ENCODE results near the gene HOXA11. TPM values are rescaled to one million over a fixed set of nuclear protein-coding genes. Genes with fewer than 3 reads are reported as not detected.

HOXA11 gene
- total RNA-seq, 2 experiments from 2014 or later, result not detected

DNA sequence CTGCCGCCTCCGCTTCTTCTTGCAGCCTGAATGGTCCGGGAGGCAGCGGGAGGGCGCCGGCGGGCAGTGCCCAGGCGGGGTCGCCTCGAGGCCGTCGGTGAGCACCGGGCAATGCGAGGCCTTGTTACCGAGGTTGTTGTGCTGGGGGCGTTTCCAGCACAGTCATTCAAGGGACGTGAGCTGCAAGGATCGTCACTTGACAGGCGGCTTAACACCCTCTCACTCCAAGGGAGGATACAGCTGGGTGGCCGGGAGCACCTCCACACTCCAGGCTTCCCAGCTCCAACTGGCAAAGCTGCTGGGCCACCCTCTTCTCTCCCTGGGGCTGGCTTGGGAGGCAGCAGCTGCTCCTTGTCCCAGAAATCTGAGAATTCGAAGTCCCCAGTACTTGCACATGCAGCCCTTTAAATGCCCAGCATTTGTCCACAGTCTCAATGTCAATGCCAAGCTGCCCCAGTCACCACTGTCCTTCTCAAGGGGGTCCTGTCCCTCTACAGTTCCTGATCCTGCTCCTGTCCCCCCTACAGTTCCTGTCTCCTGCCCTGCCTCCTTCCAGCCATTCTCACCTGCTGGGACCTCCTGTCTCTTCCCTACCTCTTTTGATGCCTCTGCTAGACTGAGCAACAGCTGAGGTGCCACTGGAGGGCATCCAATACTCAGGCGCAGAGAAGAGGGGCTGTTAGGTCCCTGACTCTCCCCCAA lies 4.4 kb upstream of the HOXA11 start:
- POLR2A ChIA-PET, result no interaction called here
- Mint-ChIP-seq H3K36me3 (ENCODE audit: low read depth) (peaks cover 6% of the 10 kb centered on the region), H3K4me3 (no peak overlapping the region), H3K4me1 (ENCODE audit: low read depth) (peaks cover 59% of the 10 kb centered on the region), H3K9me3 (ENCODE audit: insufficient read depth) (no peaks in the 10 kb centered on the region), H3K27ac (no peak overlapping the region), H3K27me3 (ENCODE audit: low read depth) (peaks cover 89% of the 10 kb centered on the region)
- no peak for ATAC-seq
- no peak for DNase-seq
- CTCF ChIA-PET, result interaction anchor here (1.1 to 4.4 kb wide), 4 partner anchors 10 to 335 kb away, joined by 3 to 25 read pairs (median 6); no protein-coding TSS in a partner anchor

GRCh38 chr7:27188386-27189294 lies 3.6 kb upstream of the HOXA11 start:
- POLR2A ChIA-PET, result no interaction called here
- DNase-seq, result peak; percentile 65
- H3K27me3 Mint-ChIP-seq (ENCODE audit: low read depth), result peaks cover 87% of the 10 kb centered on the region

DNA sequence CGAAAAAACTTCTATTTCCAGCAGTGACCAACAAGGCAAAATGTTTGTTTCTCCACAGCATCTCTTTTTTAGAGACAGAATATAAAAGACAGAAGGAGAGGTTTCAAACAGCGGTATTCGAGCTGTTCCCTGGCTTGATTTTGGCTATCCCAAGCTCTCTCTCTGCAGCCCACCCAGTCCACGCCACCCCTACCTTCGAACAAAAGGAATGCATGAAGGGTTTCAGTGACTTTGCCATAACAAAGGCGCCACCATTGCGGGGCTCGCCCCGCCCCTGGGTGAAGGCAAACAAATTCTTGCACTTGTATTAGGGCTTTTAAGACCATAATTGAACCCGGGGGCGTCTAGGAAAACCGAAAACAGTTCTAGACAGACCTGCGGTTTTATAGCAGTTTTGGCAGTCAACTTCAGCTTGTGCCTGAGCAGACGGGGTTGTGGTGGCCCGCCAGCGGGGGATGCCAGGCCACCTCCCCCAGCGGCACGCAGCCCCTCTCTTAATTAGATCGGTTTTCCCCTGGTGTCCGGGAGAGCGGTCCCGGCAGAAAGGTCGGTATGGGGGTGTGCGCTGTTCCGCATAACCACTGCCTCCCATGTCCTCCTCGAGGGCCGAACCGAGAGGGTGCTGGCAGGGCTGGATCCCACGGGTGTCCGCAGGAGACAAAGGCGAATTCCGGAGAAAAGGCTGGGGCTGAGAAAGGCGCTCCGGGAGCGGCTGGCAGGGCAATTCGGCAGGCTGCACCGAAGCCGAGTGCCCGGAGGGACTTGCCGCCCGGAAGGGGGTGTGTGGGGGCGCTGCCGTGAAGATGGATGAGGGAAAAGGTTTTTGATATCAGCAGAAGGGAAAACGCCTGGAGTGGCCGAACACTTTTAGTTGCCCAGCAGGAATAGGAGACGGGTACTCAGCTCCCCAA lies 2.7 kb upstream of the HOXA11 start:
- no peak for ATAC-seq
- peaks cover 85% of the 10 kb centered on the region for H3K27me3 Mint-ChIP-seq (ENCODE audit: low read depth)
- H3K36me3 Mint-ChIP-seq (ENCODE audit: low read depth), result peaks cover 6% of the 10 kb centered on the region
- peak overlapping the region; percentile 52 for H3K27ac Mint-ChIP-seq
- H3K9me3 Mint-ChIP-seq (ENCODE audit: insufficient read depth), result no peaks in the 10 kb centered on the region
- ChIA-PET CTCF (interaction anchor here (1.7 to 6.1 kb wide), 3 partner anchors 8 to 21 kb away, joined by 4 to 37 read pairs (median 25); no protein-coding TSS in a partner anchor), POLR2A (interaction anchor here (0.9 kb wide), 1 partner anchor 11 kb away, joined by 3 read pairs; no protein-coding TSS in a partner anchor)
- peaks cover 57% of the 10 kb centered on the region for H3K4me1 Mint-ChIP-seq (ENCODE audit: low read depth)
- DNase-seq, result no peak
- peak overlapping the region; percentile 65 for H3K4me3 Mint-ChIP-seq

More at GRCh38 chr7:27188386-27189294, 3.6 kb upstream of the HOXA11 start:
- Mint-ChIP-seq H3K4me3 (peak overlapping the region; percentile 65), H3K36me3 (ENCODE audit: low read depth) (peaks cover 6% of the 10 kb centered on the region), H3K9me3 (ENCODE audit: insufficient read depth) (no peaks in the 10 kb centered on the region), H3K4me1 (ENCODE audit: low read depth) (peaks cover 64% of the 10 kb centered on the region), H3K27ac (peak overlapping the region; percentile 52)
- CTCF ChIA-PET, result interaction anchor here (1.7 to 4.4 kb wide), 2 partner anchors 9 to 20 kb away, joined by 4 to 25 read pairs; no protein-coding TSS in a partner anchor
- peak; percentile 35 for ATAC-seq

- DNase-seq (no peak), ATAC-seq (no peak)
- Mint-ChIP-seq H3K9me3 (ENCODE audit: insufficient read depth) (no peaks in the 10 kb centered on the region), H3K4me1 (ENCODE audit: low read depth) (peaks cover 52% of the 10 kb centered on the region), H3K27me3 (ENCODE audit: low read depth) (peaks cover 86% of the 10 kb centered on the region), H3K4me3 (peak overlapping the region; percentile 5), H3K36me3 (ENCODE audit: low read depth) (peaks cover 6% of the 10 kb centered on the region), H3K27ac (no peak overlapping the region)
- ChIA-PET POLR2A (interaction anchor here (0.9 kb wide), 1 partner anchor 12 kb away, joined by 3 read pairs; no protein-coding TSS in a partner anchor), CTCF (interaction anchor here (0.9 to 6.1 kb wide), 3 partner anchors 7 to 26 kb away, joined by 4 to 37 read pairs (median 25); no protein-coding TSS in a partner anchor)
Measured at GRCh38 chr7:27186668-27187474, 1.8 kb upstream of the HOXA11 start.

- Mint-ChIP-seq H3K27ac (no peak overlapping the region), H3K9me3 (ENCODE audit: insufficient read depth) (no peaks in the 10 kb centered on the region), H3K4me3 (peak overlapping the region; percentile 39), H3K36me3 (ENCODE audit: low read depth) (peaks cover 6% of the 10 kb centered on the region), H3K4me1 (ENCODE audit: low read depth) (peaks cover 51% of the 10 kb centered on the region), H3K27me3 (ENCODE audit: low read depth) (peaks cover 85% of the 10 kb centered on the region)
- ChIA-PET CTCF (interaction anchor here (0.6 to 6.1 kb wide), 3 partner anchors 9 to 733 kb away, joined by 3 to 37 read pairs (median 4); no protein-coding TSS in a partner anchor), POLR2A (no interaction called here)
- ATAC-seq (no peak), DNase-seq (no peak)
Measured at GRCh38 chr7:27185854-27186667, 1.0 kb upstream of the HOXA11 start.

DNA sequence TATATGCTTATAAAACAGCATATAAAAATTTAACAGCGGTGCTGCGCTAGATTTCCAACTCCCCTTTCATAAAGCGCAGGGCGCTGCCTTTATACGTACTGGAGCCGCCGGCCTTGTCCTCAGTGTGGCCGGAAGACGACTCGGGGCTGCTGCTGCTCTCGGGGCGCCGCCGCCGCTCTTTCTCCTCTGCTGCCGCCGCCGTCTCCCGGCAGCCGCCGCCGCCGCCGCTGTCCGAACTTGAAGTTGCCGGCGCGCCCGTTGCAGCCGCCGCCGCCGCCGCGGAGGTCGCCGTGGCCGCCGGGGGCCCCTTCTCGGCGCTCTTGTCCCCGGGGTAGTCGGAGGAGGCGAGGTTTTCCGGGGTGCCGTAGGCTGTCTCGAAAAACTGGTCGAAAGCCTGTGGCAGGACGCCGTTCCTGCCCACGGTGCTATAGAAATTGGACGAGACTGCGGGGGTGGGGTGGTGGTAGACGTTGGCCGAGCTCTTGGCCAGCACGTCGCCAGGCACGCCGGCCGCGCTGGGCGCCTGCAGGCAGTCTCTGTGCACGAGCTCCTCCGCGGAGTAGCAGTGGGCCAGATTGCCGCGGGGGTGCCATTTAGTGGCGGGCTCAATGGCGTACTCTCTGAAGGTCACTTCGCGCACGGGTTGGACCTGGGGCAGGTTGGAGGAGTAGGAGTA lies 557 bp downstream of the HOXA11 start:
- CTCF ChIA-PET, result interaction anchor here (0.9 to 6.1 kb wide), 3 partner anchors 11 to 26 kb away, joined by 3 to 37 read pairs (median 3); no protein-coding TSS in a partner anchor
- Mint-ChIP-seq H3K27me3 (ENCODE audit: low read depth) (peaks cover 78% of the 10 kb centered on the region), H3K4me1 (ENCODE audit: low read depth) (peaks cover 51% of the 10 kb centered on the region), H3K36me3 (ENCODE audit: low read depth) (peaks cover 8% of the 10 kb centered on the region), H3K9me3 (ENCODE audit: insufficient read depth) (no peaks in the 10 kb centered on the region), H3K27ac (peak overlapping the region; percentile 24), H3K4me3 (peak overlapping the region; percentile 56)
- POLR2A ChIA-PET, result no interaction called here
- DNase-seq (no peak), ATAC-seq (no peak)

DNA sequence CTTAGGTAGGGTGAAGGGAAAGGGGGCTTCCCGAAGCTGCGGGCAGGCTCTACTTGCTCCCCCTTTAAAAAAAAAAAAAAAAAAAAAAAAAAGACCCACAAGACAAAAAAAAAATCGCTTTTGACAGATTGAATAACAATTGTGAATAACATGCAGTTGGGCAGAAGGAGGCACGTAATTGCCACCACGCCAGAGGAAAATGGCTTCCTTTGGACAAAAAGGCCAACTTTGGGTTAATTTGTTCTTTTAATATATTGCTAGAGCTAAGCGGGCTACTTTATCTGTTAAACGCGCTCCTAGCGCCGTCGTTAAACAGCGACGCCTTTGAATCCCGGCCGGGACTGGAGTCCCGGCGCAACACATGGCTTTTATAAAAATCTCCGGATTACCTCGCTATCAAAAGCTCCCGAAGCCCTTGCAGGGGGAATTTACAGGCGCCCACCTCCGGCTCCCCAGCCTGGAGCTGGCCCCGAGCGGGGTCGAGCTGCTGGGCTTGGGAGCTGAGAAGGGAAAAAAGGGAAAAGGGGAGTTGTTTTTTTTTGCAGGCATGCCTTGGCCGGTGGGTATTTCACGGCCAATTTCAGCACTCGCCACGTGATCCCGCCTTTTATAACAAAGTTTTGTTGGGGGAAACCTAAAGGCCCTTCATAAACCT lies 1.2 kb downstream of the HOXA11 start:
- Mint-ChIP-seq H3K27me3 (ENCODE audit: low read depth) (peaks cover 80% of the 10 kb centered on the region), H3K36me3 (ENCODE audit: low read depth) (peaks cover 8% of the 10 kb centered on the region), H3K27ac (no peak overlapping the region), H3K9me3 (ENCODE audit: insufficient read depth) (no peaks in the 10 kb centered on the region), H3K4me1 (ENCODE audit: low read depth) (peaks cover 47% of the 10 kb centered on the region), H3K4me3 (peak overlapping the region; percentile 56)
- CTCF ChIA-PET, result interaction anchor here (0.6 to 6.1 kb wide), 4 partner anchors 12 to 501 kb away, joined by 3 to 37 read pairs (median 4); no protein-coding TSS in a partner anchor
- POLR2A ChIA-PET, result interaction anchor here (0.5 kb wide), 1 partner anchor 234 kb away, joined by 3 read pairs; no protein-coding TSS in a partner anchor
- ATAC-seq (no peak), DNase-seq (no peak)

GRCh38 chr7:27182861-27183681 lies 2.0 kb downstream of the HOXA11 start:
- CTCF ChIA-PET, result interaction anchor here (0.6 to 6.1 kb wide), 4 partner anchors 12 to 500 kb away, joined by 3 to 37 read pairs (median 4); no protein-coding TSS in a partner anchor
- no peak overlapping the region for H3K27ac Mint-ChIP-seq
- H3K4me1 Mint-ChIP-seq (ENCODE audit: low read depth), result peaks cover 39% of the 10 kb centered on the region
- no peak for ATAC-seq
- no peak overlapping the region for H3K4me3 Mint-ChIP-seq
- no peak for DNase-seq
- H3K27me3 Mint-ChIP-seq (ENCODE audit: low read depth), result peaks cover 77% of the 10 kb centered on the region
- H3K36me3 Mint-ChIP-seq (ENCODE audit: low read depth), result peaks cover 4% of the 10 kb centered on the region
- POLR2A ChIA-PET, result interaction anchor here (0.5 kb wide), 1 partner anchor 234 kb away, joined by 3 read pairs; no protein-coding TSS in a partner anchor
- no peaks in the 10 kb centered on the region for H3K9me3 Mint-ChIP-seq (ENCODE audit: insufficient read depth)
